Activated T-cell treated with anti-CD3 and anti-CD28 coated beads for 24 hours (primary cell): ENCODE measurements around the gene PAPOLG.
"Not testable (repeated sequence)": the region's sequence is repeated elsewhere in the genome, so short reads cannot be mapped to it uniquely, and the experiment has no call there.

Source experiments
- DNase-seq: peaks from one replicate; pipeline ENCODE4 v3.0.0-alpha.2; 2020; ENCODE audit warnings: low read depth

Gene PAPOLG

DNA sequence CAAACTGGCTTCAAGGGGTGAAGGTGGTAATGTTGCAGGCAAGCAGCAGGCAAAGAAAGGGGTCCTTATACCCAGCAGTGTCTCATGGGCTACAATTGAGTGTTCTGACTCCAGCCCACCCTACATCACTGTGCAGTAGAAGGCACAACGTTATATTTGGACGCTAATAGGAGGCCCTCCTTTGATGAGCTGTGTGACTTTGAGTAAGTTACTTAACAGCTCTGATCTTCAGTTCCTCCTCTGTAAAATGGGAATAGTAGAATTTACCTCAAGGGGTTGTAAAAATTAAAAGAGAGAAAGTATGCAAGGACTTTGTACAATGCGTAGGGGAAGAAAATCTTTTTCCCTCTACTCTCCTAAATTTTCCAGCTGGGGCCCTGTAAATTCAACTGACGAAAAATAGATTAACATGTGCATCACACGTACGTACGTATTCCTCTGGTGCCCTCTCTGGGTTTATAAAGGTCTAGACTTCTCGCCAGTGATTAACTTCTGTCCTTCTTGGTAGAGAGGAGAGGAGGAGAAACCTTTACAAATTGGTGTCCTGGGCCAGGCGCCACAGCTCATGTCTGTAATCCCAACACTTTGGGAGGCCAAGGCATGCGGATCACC lies 67.7 kb downstream of the PAPOLG start:
- DNase-seq, result no peak

DNA sequence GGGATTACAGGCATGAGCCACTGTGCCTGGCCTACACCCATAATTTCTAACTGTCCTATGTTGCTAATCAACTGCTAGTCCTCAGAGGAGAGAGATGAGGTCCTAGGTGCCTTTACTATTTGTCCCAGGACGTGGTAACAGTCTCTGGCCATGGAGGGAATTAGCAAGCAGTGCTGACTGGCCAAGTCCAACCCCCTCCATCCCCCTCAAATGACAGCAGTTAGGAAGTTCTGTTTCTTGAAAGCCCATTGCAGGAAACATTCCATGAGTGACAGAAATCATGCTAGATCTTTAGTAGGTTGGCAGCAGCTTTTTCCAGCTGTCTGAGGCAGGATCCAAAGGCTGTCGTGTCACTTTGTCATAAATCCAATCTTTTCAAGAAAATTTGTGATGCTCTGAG lies 69.6 kb downstream of the PAPOLG start:
- DNase-seq, result no peak

DNA sequence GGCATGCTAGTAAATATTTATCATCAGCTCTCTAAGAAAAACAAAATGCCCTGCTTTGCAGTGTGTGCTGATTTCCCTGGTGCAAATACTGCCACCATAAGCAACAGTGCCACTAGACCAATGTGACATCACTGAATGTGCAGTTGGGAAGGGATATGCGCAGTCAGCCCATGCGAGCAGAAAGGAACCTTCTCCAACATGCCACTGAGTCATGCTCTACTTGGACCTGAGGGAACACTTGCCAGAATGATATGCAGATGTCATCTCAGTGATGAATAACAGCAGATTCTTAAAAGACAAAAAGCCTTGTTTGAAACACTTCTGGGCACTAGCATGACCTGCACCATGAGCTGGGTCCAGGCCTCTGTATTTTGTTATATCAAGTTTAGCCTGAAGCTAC lies 70.0 kb downstream of the PAPOLG start:
- no peak for DNase-seq

DNA sequence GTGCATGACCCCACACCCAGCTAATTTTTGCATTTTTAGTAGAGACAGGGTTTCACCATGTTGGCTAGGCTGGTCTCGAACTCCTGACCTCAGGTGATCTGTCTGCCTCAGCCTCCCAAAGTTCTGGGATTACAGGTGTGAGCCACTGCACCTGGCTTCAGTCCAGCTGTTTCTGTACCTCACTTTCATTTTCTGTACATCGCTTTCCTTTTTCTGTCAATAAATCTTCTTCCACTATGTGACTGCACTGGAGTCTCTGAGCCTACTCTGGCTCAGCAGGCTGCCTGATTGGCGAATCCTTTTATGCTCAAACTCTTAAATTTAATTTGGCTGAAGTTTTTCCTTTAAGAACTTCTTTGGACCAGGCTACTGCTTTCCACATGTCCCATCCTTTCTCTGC lies 70.8 kb downstream of the PAPOLG start:
- not testable (repeated sequence) for DNase-seq

DNA sequence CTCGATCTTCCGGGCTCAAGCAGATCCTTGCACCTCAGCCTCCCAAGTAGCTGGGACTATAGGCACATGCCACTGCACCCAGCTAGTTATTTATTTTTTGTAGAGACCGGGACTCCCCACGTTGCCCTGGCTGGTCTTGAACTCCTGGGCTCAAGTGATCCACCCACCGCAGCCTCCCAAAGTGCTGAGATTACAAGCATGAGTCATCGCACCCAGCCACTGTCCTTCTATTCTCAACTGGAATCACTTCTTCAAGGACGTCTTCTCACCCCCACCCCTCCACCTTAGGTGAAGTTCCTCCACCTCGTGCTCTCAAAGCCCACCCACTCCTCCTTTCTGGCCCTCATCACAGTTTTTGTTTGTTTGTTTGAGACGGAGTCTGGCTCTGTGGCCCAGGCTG lies 71.3 kb downstream of the PAPOLG start:
- no peak for DNase-seq

- no peak for DNase-seq
Measured at GRCh38 chr2:60830991-60831390, 74.9 kb downstream of the PAPOLG start.

GRCh38 chr2:60831921-60832320 lies 75.9 kb downstream of the PAPOLG start:
- no peak for DNase-seq

DNA sequence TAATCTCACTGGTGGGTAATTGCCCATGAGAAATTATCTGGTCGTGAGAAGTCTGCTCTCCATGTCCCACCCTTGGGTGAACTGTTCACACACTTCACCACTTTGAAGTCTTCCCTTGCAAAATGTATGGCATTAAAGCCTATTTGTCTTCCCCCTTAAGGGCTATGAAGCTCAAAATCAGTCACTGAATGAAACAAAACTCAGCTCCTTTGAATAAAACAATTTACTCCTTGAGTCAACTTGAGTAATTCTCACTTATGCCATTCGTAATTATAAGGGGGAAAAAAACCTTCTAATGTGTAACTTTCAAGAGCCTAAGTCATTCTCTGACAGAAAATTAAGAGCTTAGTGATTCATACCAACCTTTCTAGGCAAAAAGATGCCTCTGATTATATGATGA lies 76.6 kb downstream of the PAPOLG start:
- no peak for DNase-seq

GRCh38 chr2:60834270-60834717 lies 78.2 kb downstream of the PAPOLG start:
- DNase-seq, result no peak

- DNase-seq, result no peak
Measured at GRCh38 chr2:60836491-60836890, 80.4 kb downstream of the PAPOLG start.

GRCh38 chr2:60837123-60837522 lies 81.1 kb downstream of the PAPOLG start:
- no peak for DNase-seq

- DNase-seq, result no peak
Measured at GRCh38 chr2:60838481-60838880, 82.4 kb downstream of the PAPOLG start.

GRCh38 chr2:60839126-60839813 lies 83.2 kb downstream of the PAPOLG start:
- DNase-seq, result no peak

DNA sequence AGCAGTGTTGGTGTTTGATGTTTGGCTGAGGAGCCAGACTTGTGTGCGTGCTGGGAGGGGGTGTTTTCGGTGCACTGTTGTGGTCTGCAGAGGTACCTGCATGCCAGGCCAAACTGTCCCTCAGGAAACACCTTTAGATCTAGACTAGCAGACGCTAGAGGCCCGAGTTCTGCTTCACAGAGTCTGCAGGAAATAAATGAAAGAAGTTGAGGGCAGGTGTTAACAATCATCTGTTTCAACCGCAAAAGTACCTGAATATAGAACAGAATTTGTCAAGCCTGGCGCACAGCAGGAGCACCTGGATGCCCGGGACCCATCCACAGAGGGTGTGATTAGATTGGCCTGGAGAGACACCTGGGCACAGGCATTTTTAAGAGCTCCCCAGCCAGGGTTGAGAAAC lies 84.8 kb downstream of the PAPOLG start:
- DNase-seq, result no peak

DNA sequence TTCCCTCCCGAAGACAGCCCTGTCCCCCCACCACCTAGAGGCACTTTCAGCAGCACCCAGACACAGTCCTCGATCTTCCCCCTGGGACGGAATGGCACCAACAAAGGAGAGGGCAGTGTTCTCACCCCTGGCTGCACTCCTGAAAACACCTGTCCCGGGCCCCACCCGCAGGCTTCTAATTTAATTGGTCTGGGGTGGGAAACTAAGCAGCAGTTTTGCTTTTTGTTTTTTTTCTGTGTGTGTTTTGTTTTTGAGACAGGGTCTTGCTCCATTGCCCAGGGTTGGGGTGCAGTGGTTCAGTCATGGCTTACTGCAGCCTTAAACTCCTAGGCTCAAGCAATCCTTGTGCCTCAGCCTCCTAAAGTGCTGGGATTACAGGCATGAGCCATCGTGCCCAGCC lies 86.9 kb downstream of the PAPOLG start:
- no peak for DNase-seq

GRCh38 chr2:60844105-60844504 lies 88.0 kb downstream of the PAPOLG start:
- peak; percentile 16 for DNase-seq

GRCh38 chr2:60847854-60848253 lies 91.8 kb downstream of the PAPOLG start:
- DNase-seq, result no peak
